ENCODE results near the gene RNF141.

- no peak for TF ChIP-seq EZH2phosphoT487 (IDR thresholded peaks at IDR 0.05; ENCODE audit: insufficient read depth, low read depth)
- TF ChIP-seq EZH2 (IDR thresholded peaks at IDR 0.05; ENCODE audit: insufficient read depth, poor library complexity, severe bottlenecking), result no peak
These were observed 32.6 kb upstream of the RNF141 start for GRCh38 chr11:10573556-10573955.

Data from GM23248 (cell line).